SK-N-MC (cell line): ENCODE data around the gene MAML2.

Experiments used
- DNase-seq: peaks from one replicate; pipeline ENCODE4 v3.0.0-alpha.2; 2011; ENCODE audit warnings: low read depth, low spot score
- H3K27ac ChIP-seq: fragments of 200-600 bp; sonication (generic); 2 replicates; pipeline ENCODE4 v1.5.1; 2016; ENCODE audit warnings: mixed run types
- H3K36me3 ChIP-seq: fragments of 200-600 bp; sonication (generic); 2 replicates; pipeline ENCODE4 v1.6.1; 2017; ENCODE audit warnings: antibody characterized with exemption, low read length, mixed read lengths; ENCODE audit not compliant: insufficient read depth
- H3K4me3 ChIP-seq: fragments of 200-600 bp; sonication (generic); 2 replicates; pipeline ENCODE4 v1.5.1; 2016
- H3K9ac ChIP-seq: fragments of 200-600 bp; sonication (generic); 2 replicates; pipeline ENCODE4 v1.8.0; 2017; ENCODE audit warnings: mixed run types, mixed read lengths; ENCODE audit not compliant: insufficient read length
- H3K9me3 ChIP-seq: fragments of 200-600 bp; sonication (generic); 2 replicates; pipeline ENCODE4 v1.6.1; 2017; ENCODE audit warnings: low read depth, mild to moderate bottlenecking, antibody characterized with exemption, low read length, moderate library complexity, mixed read lengths
- EZH2 ChIP-seq: fragments of 200-600 bp; sonication (generic); IDR thresholded peaks from one replicate; pipeline ENCODE4 v1.6.1; 2017; ENCODE audit warnings: antibody characterized with exemption
- FOXP2 ChIP-seq: optimal IDR thresholded peaks from 2 replicates; pipeline ENCODE3; 2011; ENCODE audit warnings: mild to moderate bottlenecking, moderate library complexity; ENCODE audit not compliant: insufficient read depth; ENCODE audit errors: extremely low read length, control extremely low read depth
- POLR2AphosphoS5 ChIP-seq: IDR thresholded peaks from 2 replicates; pipeline ENCODE4 v1.6.1; 2012; ENCODE audit warnings: mild to moderate bottlenecking, low read depth, low read length, borderline replicate concordance

The MAML2 gene

GRCh38 chr11:96299155-96299888 is 43.7 kb downstream of the MAML2 start:
- no peaks in the 10 kb centered on the region for H3K9me3 ChIP-seq
- no peak for TF ChIP-seq POLR2AphosphoS5
- no peak for TF ChIP-seq FOXP2
- H3K36me3 ChIP-seq, result no peaks in the 10 kb centered on the region
- H3K27ac ChIP-seq, result no peak overlapping the region
- no peak overlapping the region for H3K4me3 ChIP-seq
- DNase-seq, result no peak
- no peak overlapping the region for H3K9ac ChIP-seq

DNA sequence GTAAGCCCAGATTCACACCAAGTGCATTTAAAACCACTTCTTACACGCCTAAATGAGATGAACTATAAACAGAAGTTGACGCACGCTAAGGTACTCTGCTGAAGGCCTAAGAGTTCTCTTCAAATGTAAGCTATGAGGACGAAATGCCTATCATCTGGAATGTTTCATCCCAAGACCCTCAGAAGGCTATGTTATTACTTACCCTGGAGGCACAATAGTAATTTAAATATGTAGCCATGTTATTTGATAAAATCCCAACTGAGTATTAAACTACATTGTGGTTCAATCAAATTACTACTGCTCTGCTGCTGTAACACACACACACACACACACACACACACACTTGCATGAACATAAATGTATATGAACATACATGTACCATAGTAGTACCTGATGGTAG is 47.6 kb downstream of the MAML2 start:
- DNase-seq, result no peak
- no peak overlapping the region for H3K9ac ChIP-seq
- H3K4me3 ChIP-seq, result no peak overlapping the region
- TF ChIP-seq POLR2AphosphoS5, result no peak
- no peak for TF ChIP-seq FOXP2
- TF ChIP-seq EZH2, result no peak
- peak overlapping the region; percentile 17; the same call in 1 of the 2 replicates for H3K27ac ChIP-seq
- no peaks in the 10 kb centered on the region for H3K36me3 ChIP-seq
- no peaks in the 10 kb centered on the region for H3K9me3 ChIP-seq

- H3K27ac ChIP-seq, result peak overlapping the region; percentile 70; the same call in 1 of the 2 replicates
- H3K36me3 ChIP-seq, result no peaks in the 10 kb centered on the region
- peak overlapping the region; percentile 4 for H3K9ac ChIP-seq
- no peak for DNase-seq
- TF ChIP-seq EZH2, result no peak
- no peak for TF ChIP-seq POLR2AphosphoS5
- no peak for TF ChIP-seq FOXP2
- H3K9me3 ChIP-seq, result no peaks in the 10 kb centered on the region
- peak overlapping the region; percentile 43 for H3K4me3 ChIP-seq
Observed at GRCh38 chr11:96294289-96294688, 48.7 kb downstream of the MAML2 start.

DNA sequence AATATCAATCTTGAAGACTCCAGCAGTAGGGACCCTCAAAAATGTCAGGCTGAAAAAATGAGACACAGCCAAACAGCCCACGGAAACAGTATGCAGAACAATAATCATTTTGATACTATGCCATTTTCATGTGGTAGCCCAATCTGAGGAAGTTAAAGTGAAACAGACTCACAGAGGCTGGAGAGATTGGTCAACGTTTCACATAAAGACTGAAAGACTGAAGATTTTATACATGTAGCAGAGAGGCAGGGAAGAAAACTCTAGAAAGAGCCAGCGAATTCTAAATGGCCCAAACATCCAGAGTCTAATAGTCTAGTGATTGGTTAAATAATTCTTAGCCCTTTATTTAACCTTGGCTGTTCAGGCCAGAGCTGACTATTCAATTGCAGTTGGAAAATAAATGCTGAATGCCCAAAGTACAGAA is 49.4 kb downstream of the MAML2 start:
- no peak for TF ChIP-seq FOXP2
- TF ChIP-seq EZH2, result no peak
- no peak for TF ChIP-seq POLR2AphosphoS5
- Histone ChIP-seq H3K36me3 (no peaks in the 10 kb centered on the region), H3K4me3 (peak overlapping the region; percentile 43), H3K9me3 (no peaks in the 10 kb centered on the region), H3K9ac (no peak overlapping the region), H3K27ac (peak overlapping the region; percentile 70; the same call in 1 of the 2 replicates)
- no peak for DNase-seq

- TF ChIP-seq EZH2 (no peak), POLR2AphosphoS5 (no peak), FOXP2 (no peak)
- Histone ChIP-seq H3K4me3 (peak overlapping the region; percentile 43; the same call in 1 of the 2 replicates), H3K27ac (peak overlapping the region; percentile 70; the same call in 1 of the 2 replicates), H3K9me3 (no peaks in the 10 kb centered on the region), H3K9ac (peak overlapping the region; percentile 5), H3K36me3 (no peaks in the 10 kb centered on the region)
- DNase-seq, result no peak
Observed at GRCh38 chr11:96293109-96293508, 49.9 kb downstream of the MAML2 start.

GRCh38 chr11:96292291-96293010 is 50.5 kb downstream of the MAML2 start:
- Histone ChIP-seq H3K27ac (peak overlapping the region; percentile 70; the same call in 1 of the 2 replicates), H3K4me3 (no peak overlapping the region), H3K9ac (peak overlapping the region; percentile 5), H3K36me3 (no peaks in the 10 kb centered on the region), H3K9me3 (no peaks in the 10 kb centered on the region)
- DNase-seq, result no peak
- no peak for TF ChIP-seq FOXP2
- no peak for TF ChIP-seq POLR2AphosphoS5
- no peak for TF ChIP-seq EZH2

- no peak overlapping the region for H3K9ac ChIP-seq
- no peaks in the 10 kb centered on the region for H3K36me3 ChIP-seq
- H3K4me3 ChIP-seq, result no peak overlapping the region
- no peaks in the 10 kb centered on the region for H3K9me3 ChIP-seq
- TF ChIP-seq FOXP2, result no peak
- TF ChIP-seq POLR2AphosphoS5, result no peak
- no peak for TF ChIP-seq EZH2
- H3K27ac ChIP-seq, result no peak overlapping the region
- DNase-seq, result no peak
Observed at GRCh38 chr11:96290631-96291030, 52.4 kb downstream of the MAML2 start.

DNA sequence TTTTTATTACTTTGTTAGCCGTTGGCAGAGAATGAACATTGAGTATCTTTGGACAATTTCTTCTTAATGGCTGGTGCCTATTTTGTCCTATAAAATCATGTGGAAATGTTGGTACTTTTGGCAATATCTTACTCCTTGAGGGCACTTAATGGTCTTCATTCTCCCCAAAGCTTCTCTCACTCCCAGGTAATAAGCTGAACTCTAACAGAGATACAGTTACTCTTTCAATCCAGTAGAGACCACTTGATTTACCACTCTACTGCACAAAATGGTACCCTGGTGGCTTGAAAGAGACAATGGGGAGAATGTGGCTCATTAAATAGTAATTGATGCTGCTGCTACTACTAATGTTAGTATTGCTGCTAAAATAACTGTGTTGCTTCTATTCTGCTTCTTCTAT is 53.0 kb downstream of the MAML2 start:
- TF ChIP-seq EZH2, result no peak
- TF ChIP-seq FOXP2, result no peak
- no peak for TF ChIP-seq POLR2AphosphoS5
- Histone ChIP-seq H3K9ac (no peak overlapping the region), H3K36me3 (no peaks in the 10 kb centered on the region), H3K4me3 (no peak overlapping the region), H3K9me3 (no peaks in the 10 kb centered on the region), H3K27ac (no peak overlapping the region)
- DNase-seq, result no peak
